ENCODE data around the gene ACADVL. TPM values are rescaled to one million over a fixed set of nuclear protein-coding genes. Genes with fewer than 3 reads are reported as not detected.

The ACADVL gene
- total RNA-seq, 1 experiment from 2014 or later: 283 TPM

GRCh38 chr17:7221278-7222092 is 1.7 kb downstream of the ACADVL start:
- no peak overlapping the region for H4K5ac ChIP-seq (ENCODE audit: insufficient read length, low read depth, low read length)
- no peak overlapping the region for H3K23ac ChIP-seq (ENCODE audit: insufficient read length, low read depth, low read length)
- H3K27ac Mint-ChIP-seq: peak overlapping the region in 1 of 3 experiments; percentile 53; a peak in 1 of 7 replicates
- no peak overlapping the region for H3K4me2 ChIP-seq (ENCODE audit: insufficient read depth, insufficient read length, low read length)
- peaks cover 15 to 56% (median 44%) of the 10 kb centered on the region in 3 experiments; a peak in 6 of 7 replicates for H3K36me3 Mint-ChIP-seq (ENCODE audit: insufficient read depth in 1 of 3, low read depth in 3 of 3)
- no peak overlapping the region for H3K9ac ChIP-seq (ENCODE audit: extremely low read depth, insufficient read length, low read length)
- H4K91ac ChIP-seq (ENCODE audit: insufficient read length, low read depth, low read length): no peak overlapping the region
- H3K27me3 Mint-ChIP-seq (ENCODE audit: low read depth): peaks cover 1% of the 10 kb centered on the region; the same call in 1 of the 2 replicates
- H3K4me3 Mint-ChIP-seq: peak overlapping the region; percentile 95 to 97; a peak in 3 of 5 replicates
- H3K9me3 Mint-ChIP-seq: no peaks in the 10 kb centered on the region; a peak in 1 of 5 replicates
- H3K79me2 ChIP-seq (ENCODE audit: insufficient read depth, low read length): no peaks in the 10 kb centered on the region
- no peak overlapping the region for H2BK20ac ChIP-seq (ENCODE audit: low read depth, low read length, poor library complexity, severe bottlenecking)
- no peak overlapping the region; the same call in 1 of the 2 replicates for H3K14ac ChIP-seq (ENCODE audit: insufficient read depth, low read length)
- H3K18ac ChIP-seq (ENCODE audit: insufficient read length, low read depth, low read length): no peak overlapping the region
- no peak overlapping the region for H2BK15ac ChIP-seq (ENCODE audit: low read depth, low read length)
- H2BK120ac ChIP-seq (ENCODE audit: low read depth, low read length, poor library complexity, severe bottlenecking): no peak overlapping the region
- no peaks in the 10 kb centered on the region for H3K27me3 ChIP-seq (ENCODE audit: insufficient read depth, low read length)
- H3K79me1 ChIP-seq (ENCODE audit: insufficient read depth, low read depth, low read length, poor library complexity, severe bottlenecking): no peaks in the 10 kb centered on the region
- DNase-seq: peak; percentile 26
- no peak for TF ChIP-seq CTCF (conservative IDR thresholded peaks at IDR 0.05)
- H2BK12ac ChIP-seq (ENCODE audit: insufficient read length, low read depth, low read length): no peak overlapping the region
- H3K4me1 ChIP-seq (ENCODE audit: insufficient read depth, low read length): no peaks in the 10 kb centered on the region
- H3K4ac ChIP-seq (ENCODE audit: low read depth, low read length): no peak overlapping the region
- no peak overlapping the region for H4K8ac ChIP-seq (replicated peaks; ENCODE audit: insufficient read length, low read depth, low read length)
- WGBS (ENCODE audit: extremely low coverage, insufficient read length, low lambda C conversion rate): no CpG with 5 or more reads among the region's 10 CpGs
- H3K27ac ChIP-seq (ENCODE audit: insufficient read length, low read depth, low read length): no peak overlapping the region
- no peak overlapping the region for H2AFZ ChIP-seq (ENCODE audit: low read length)
- no peak overlapping the region for H2BK5ac ChIP-seq (ENCODE audit: insufficient read length, low read length)
- no peak overlapping the region for H3T11ph ChIP-seq (ENCODE audit: low read length)
- no peaks in the 10 kb centered on the region for H3K9me3 ChIP-seq (ENCODE audit: control insufficient read depth, low read depth, low read length)
- H3K23me2 ChIP-seq (ENCODE audit: insufficient read length, low read depth, low read length, poor library complexity, severe bottlenecking): peaks cover 11% of the 10 kb centered on the region
- H4K20me1 ChIP-seq (ENCODE audit: control insufficient read depth, insufficient read depth, insufficient read length): no peaks in the 10 kb centered on the region
- H3K4me1 Mint-ChIP-seq: peaks cover 38% of the 10 kb centered on the region in 2 experiments
- no peak overlapping the region for H2AK5ac ChIP-seq (ENCODE audit: insufficient read length, low read length)
- no peak overlapping the region for H3K56ac ChIP-seq (ENCODE audit: insufficient read length, low read depth, low read length)
